Suppressor macrophage treated with lipopolysaccharide for 4 hours (primary cell): Measurements from ENCODE around the gene PRR5.
"Not testable (repeated sequence)": the region's sequence is repeated elsewhere in the genome, so short reads cannot be mapped to it uniquely, and the experiment has no call there.

ENCODE experiments used
- DNase-seq: peaks from one replicate; pipeline ENCODE4 v3.0.0-alpha.2; 2020

Gene PRR5, protein sequence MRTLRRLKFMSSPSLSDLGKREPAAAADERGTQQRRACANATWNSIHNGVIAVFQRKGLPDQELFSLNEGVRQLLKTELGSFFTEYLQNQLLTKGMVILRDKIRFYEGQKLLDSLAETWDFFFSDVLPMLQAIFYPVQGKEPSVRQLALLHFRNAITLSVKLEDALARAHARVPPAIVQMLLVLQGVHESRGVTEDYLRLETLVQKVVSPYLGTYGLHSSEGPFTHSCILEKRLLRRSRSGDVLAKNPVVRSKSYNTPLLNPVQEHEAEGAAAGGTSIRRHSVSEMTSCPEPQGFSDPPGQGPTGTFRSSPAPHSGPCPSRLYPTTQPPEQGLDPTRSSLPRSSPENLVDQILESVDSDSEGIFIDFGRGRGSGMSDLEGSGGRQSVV

DNA sequence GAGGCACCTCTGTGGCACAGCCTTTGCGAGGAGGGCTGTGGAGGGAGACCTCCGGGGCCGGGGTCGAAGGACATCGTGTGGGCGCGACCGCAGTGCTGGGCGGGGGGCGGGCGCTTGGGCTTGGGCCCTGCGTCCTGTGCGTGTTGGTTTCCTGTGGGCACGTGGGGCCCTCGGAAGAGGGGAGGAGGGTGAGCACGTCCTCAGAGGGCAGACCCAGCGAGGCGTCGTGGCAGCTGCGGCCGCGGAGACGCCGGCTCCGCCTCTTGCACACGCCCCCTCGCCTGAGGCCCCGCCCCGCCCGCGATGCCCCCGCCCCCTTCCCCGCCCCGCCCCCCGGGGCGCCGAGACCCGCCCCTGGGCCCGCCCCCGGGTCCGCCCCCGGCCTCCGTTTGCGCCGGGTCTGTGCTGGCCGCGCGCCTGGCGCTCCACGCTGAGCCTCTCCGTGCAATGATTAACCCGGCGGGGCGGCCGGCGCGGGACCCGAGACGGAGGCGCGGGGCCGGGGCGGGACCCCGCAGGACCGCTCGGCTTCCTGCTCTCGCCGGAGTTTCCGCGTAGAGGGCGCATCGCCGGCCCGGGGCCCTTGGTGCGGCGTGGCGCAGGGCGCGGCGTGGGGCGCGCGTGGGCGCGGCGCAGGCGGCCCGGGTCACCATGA lies at the start of gene PRR5:
Gene PRR5 (plus strand): TSS at position 381 of the 655 bp plus-strand sequence. CDS start 271 bp downstream, at position 652.
- DNase-seq, result peak; percentile 88

GRCh38 chr22:44652866-44653265 lies 49.1 kb upstream of the PRR5 start:
- DNase-seq, result not testable (repeated sequence)

- DNase-seq, result no peak
Measured at GRCh38 chr22:44658311-44658953, 43.6 kb upstream of the PRR5 start.

GRCh38 chr22:44659140-44659539 lies 42.9 kb upstream of the PRR5 start:
- no peak for DNase-seq

DNA sequence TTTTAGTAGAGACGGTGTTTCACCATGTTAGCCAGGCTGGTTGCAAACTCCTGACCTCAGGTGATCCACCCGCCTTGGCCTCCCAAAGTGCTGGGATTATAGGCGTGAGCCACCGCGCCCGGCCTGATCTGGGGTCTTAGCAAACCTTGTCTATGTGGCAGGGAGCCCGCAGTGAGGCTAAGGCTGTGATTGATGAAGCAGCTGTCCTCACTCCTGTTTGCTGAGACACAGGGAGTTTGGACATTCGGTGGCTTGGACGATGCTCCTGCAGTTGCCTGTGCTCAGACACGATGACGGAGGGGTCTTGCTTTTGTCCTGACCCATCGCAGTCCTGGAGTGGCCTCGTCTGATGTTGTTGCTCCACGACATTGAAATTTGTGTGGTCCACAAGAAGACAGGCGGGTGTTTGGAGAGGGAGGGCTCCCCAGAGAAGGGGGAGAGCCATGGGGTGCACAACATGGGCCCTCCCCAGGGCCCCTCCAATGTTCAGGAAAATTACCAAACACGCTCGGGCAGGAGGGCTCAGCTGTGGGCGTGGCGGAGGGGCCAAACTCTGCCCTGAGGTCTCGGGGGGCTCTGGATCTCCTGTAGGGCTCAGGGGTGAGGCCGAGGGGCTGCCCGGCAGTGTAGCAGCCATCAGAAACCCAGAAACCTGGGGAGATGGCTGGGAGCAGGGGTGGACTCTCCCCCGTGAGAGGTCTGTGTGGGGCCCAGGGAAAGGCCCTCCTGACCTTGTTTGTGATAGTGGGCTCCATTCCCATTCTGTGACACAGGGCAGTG lies 41.8 kb upstream of the PRR5 start:
- no peak for DNase-seq

- DNase-seq, result no peak
Measured at GRCh38 chr22:44661070-44661469, 40.9 kb upstream of the PRR5 start.

- DNase-seq, result no peak
Measured at GRCh38 chr22:44661659-44662569, 40.1 kb upstream of the PRR5 start.

DNA sequence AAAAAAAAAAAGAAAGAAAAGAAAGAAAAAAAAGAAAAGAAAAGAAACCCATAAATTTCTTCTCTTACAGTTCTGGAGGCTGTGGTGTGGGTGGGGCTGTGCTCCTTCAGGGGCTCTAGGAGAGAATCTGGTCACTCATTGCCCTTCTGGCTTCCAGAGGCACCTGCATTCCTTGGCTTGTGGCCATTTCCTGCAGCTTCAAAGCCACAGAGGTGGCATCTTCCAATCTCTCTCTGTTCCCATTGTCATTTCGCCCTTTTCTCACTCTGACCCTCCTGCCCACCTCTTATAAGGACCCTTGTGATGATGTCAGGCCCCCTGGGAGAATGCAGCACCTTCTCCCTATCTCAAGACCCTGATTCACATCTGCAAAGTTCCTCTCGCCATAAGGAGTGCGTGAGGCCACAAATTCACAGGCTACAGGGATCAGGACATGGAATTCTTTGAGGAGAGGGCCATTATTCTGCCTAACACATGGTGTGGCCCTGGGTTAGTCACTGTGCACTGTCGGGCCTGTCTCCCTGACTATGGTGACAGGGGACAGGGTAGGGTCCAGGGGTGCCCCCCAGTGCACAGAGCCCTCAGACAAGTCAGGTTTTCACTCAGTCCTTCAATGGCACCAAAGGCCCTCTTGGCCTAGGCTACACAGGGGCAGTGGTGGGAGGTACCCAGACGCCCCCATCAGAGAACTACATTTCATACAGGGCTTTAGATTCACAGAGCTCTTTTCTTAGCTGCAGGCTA lies 38.6 kb upstream of the PRR5 start:
- no peak for DNase-seq

GRCh38 chr22:44664149-44664548 lies 37.9 kb upstream of the PRR5 start:
- DNase-seq, result peak; percentile 74

DNA sequence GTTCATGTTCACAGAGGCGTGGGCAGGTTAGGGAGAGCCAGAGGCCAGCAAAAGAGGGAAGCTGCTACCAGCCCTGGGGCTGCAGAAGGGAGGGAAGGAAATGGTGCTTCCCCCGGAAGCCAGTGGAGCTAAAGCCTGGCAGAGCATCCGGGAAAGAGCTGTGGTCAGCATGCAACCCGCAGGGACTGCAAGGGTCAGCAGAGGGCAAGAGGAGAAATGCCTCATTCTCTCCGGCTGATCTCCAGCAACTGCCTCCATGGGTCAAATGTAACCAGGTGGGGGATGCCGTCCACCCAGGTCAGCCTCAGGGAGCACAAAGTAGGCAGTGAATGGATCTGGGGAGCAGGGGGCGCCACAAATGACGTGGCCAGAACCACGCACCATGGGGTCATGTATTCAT lies 36.9 kb upstream of the PRR5 start:
- DNase-seq, result peak; percentile 93

DNA sequence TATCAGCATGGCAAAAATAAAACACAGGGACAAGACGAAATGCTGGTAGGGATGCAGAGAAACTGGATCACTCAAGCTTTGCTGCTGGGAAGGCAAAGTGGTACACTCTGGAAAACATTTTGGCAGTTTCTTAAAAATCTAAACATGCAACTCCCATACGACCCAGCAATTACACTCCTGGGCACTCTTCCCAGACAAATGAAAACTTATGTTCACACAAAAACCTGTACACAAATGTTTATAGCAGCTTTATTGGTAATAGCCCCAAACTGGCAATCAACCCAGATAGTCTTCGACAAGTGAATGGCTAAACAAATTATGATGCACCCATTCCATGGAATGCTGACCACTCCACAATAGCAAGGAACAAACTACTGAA lies 35.8 kb upstream of the PRR5 start:
- no peak for DNase-seq

DNA sequence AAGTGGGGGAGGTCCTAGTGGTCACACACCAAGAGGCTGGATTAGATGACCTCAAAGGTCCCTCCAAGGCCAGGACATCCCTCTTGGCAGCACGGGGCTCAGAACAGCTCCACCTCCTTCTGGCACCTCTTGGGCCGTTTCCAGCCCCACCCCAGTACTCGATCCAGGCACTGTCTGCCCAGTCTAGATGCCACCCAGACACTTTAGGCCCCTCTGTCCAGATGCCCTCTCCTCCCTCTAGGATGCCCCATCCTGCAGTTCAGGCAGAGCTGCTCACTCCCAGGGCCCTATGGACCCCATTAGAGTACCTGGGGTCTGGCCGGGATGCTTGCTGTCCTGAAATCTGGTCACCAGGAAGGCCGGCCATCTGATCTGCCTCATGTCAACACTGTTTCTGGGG lies 34.7 kb upstream of the PRR5 start:
- DNase-seq, result no peak

DNA sequence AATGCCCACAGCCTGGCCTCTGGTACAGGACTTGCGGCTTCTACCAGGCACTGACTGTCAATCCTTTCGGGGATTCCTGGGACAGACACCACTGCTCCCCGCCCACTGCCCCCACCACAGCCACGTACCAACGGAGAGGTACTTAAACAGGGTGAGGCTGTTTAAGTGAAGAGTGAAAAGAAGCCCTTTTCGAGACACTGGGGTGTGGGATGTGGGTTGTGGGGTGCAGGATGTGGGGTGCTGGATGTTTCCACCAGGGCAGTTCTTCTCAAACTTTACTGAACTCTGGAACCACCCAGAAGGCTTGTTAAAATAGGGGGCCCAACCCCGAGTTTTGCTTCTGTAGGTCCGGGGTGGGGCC lies 34.2 kb upstream of the PRR5 start:
- peak; percentile 34 for DNase-seq

DNA sequence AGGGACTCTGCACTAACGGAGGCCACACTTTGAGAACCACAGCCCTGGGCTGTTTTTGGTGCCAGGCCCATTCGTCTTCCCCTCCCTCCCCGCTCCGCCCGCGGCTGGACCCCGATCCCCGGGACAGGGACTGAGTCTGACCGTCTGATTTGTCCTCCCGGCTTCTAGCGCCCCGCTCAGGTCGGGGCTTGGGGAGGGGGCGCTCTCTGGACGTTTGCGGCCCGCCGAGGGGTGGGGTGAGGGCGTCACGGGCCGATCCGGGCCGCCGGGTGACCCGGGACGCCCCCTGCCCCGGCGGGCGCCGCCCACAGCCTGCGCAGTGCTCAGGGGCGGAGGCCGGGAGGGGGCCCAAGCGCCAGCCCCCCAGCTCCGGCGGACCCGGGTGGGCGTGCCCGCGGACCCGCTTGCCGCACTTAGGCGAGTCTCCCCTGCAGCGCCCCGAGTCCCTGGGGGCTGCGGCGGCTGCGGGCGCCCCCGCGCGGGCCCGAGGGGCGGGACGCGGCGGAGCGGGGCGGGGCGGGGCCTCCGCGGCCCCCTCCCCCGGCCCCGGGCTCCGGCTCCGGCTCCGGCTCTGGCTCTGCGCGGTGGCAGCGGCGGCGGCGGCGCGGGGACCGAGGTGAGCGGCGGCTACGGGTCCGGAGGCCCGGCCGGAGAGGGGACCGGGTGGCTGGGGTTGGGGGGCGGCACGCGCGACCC lies 33.7 kb upstream of the PRR5 start:
- DNase-seq, result peak; percentile 65

- no peak for DNase-seq
Measured at GRCh38 chr22:44668886-44669521, 33.0 kb upstream of the PRR5 start.

DNA sequence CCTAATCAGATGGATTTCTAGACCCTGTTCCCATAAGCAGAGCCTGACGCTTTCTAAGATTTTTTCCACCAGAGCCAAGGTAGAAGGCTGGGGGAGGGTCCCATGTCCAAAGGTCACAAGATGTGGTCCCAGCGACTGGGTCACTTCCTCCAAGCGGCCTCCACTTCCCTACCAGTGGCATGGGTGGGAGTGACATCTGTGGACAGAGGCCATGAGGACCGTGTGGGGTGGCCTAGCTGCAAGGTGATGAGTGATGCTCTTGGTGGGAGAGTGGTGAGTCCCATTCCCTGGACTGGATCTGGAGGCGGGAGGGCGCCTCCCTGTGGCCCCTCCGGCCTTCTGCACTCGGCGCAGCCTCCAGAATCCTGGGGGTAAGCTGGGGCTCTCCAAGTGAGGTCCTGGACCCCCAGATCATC lies 32.4 kb upstream of the PRR5 start:
- DNase-seq, result peak; percentile 76

DNA sequence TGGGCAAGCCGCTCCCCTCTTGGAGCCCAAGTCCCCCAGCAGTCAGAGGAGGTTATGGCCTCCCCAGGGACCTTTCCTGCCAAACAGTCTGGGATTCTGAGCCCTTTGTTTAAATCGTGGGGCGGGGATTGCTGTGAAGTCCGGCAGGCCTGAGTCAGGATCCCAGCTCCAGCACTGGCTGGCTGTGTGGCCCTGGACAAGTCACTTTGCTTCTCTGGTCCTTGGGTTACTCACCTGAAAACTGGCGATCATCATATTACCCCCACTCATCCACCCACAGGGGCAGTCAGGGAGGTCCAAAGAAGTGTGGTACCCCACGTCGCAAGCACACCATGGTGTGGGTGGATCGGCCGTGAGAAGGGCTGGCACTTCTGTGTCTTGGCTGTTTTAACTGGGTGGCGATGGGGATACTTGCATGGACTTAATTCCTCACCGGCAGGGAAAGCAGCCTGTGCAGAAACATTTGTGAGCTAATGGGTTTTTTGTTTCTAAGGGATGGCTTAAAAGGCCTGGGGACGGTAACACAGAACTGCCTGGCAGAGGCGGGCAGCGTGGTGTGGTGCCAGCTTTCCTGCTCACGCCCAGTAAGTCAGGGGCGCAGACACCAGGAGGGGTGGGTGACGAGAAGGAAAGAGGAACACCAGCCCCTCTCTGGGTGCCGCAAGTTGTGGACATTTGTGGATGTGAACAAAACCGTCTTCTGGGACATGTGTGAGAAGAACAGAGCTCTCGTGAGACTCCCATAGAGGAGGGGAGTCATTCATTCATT lies 31.6 kb upstream of the PRR5 start:
- peak; percentile 41 for DNase-seq

- peak; percentile 90 for DNase-seq
Measured at GRCh38 chr22:44671742-44672141, 30.3 kb upstream of the PRR5 start.

GRCh38 chr22:44672632-44673031 lies 29.4 kb upstream of the PRR5 start:
- no peak for DNase-seq
